NB4 (cell line): ENCODE measurements around the gene ZNF699.

ENCODE experiments used
- CTCF ChIP-seq: IDR thresholded peaks from one replicate; pipeline ENCODE4 v1.5.1; 2012; ENCODE audit warnings: low read depth, low read length
- MAX ChIP-seq: IDR thresholded peaks from 2 replicates; pipeline ENCODE4 v1.6.1; 2011; ENCODE audit warnings: low read depth, low read length

- TF ChIP-seq MAX: no peak
- no peak for TF ChIP-seq CTCF
These were observed at the start of gene ZNF699 for GRCh38 chr19:9309139-9309973.
